ENCODE data around the gene KLF5. TPM values are rescaled to one million over a fixed set of nuclear protein-coding genes. Genes with fewer than 3 reads are reported as not detected.
"Not testable (repeated sequence)": the region's sequence is repeated elsewhere in the genome, so short reads cannot be mapped to it uniquely, and the experiment has no call there.

KLF5 gene
- total RNA-seq, 2 donors from 2014 or later = 6.6 to 17.9 TPM

GRCh38 chr13:73096638-73097037, 37.8 kb downstream of the KLF5 start:
- Histone ChIP-seq H3K4me3 (no peak overlapping the region), H3K4me1 (no peaks in the 10 kb centered on the region), H3K9me3 (no peaks in the 10 kb centered on the region), H3K27me3 (no peaks in the 10 kb centered on the region), H3K36me3 (replicated peaks in 1 of 2; ENCODE audit: insufficient read depth in 1 of 2, low read depth in 2 of 2) (no peaks in the 10 kb centered on the region), H3K27ac (no peak overlapping the region)
- ATAC-seq (no peak), DNase-seq (no peak)
- 75 to 79% methylated on average over 5 of the region's 5 CpGs for whole genome bisulfite sequencing, 2 donors
- intact Hi-C loops (cut with DNase I) = no loop called here
- no peak for TF ChIP-seq POLR2A (IDR thresholded peaks at IDR 0.05)
- no peak for TF ChIP-seq CTCF (IDR thresholded peaks at IDR 0.05)

GRCh38 chr13:73100781-73101180, 42.0 kb downstream of the KLF5 start:
- peaks cover 14% of the 10 kb centered on the region for H3K4me1 ChIP-seq
- H3K4me3 ChIP-seq; H3K27me3 ChIP-seq; H3K27ac ChIP-seq; H3K36me3 ChIP-seq (replicated peaks in 1 of 2; ENCODE audit: insufficient read depth in 1 of 2, low read depth in 2 of 2); H3K9me3 ChIP-seq; DNase-seq; intact Hi-C loops (cut with DNase I); ATAC-seq: not testable (repeated sequence)
- WGBS, 2 donors = 96 to 97% methylated on average over 10 of the region's 10 CpGs

- no peak overlapping the region for H3K27ac ChIP-seq
- intact Hi-C loops (cut with DNase I) = no loop called here
- TF ChIP-seq CTCF (IDR thresholded peaks at IDR 0.05) (no peak), POLR2A (IDR thresholded peaks at IDR 0.05) (no peak)
- H3K27me3 ChIP-seq = no peaks in the 10 kb centered on the region
- DNase-seq = no peak
- H3K4me3 ChIP-seq = no peak overlapping the region
- 80 to 88% methylated on average over 2 of the region's 2 CpGs for WGBS, 2 donors
- no peaks in the 10 kb centered on the region for H3K36me3 ChIP-seq (replicated peaks in 1 of 2; ENCODE audit: insufficient read depth in 1 of 2, low read depth in 2 of 2)
- H3K4me1 ChIP-seq = peaks cover 18% of the 10 kb centered on the region
- H3K9me3 ChIP-seq = no peaks in the 10 kb centered on the region
- no peak for ATAC-seq
These were observed 42.7 kb downstream of the KLF5 start for GRCh38 chr13:73101351-73102007.

GRCh38 chr13:73103238-73103637, 44.4 kb downstream of the KLF5 start:
- H3K36me3 ChIP-seq (replicated peaks in 1 of 2; ENCODE audit: insufficient read depth in 1 of 2, low read depth in 2 of 2) = no peaks in the 10 kb centered on the region
- H3K9me3 ChIP-seq = no peaks in the 10 kb centered on the region
- intact Hi-C loops (cut with DNase I) = no loop called here
- ATAC-seq (no peak), DNase-seq (no peak)
- no peak overlapping the region for H3K27ac ChIP-seq
- peaks cover 30% of the 10 kb centered on the region for H3K4me1 ChIP-seq
- no peaks in the 10 kb centered on the region for H3K27me3 ChIP-seq
- 11% methylated on average over 1 of the region's 1 CpG for WGBS, 2 donors
- no peak for TF ChIP-seq CTCF (IDR thresholded peaks at IDR 0.05)
- H3K4me3 ChIP-seq = no peak overlapping the region

- H3K27me3 ChIP-seq = no peaks in the 10 kb centered on the region
- peak overlapping the region; percentile 5 to 78 (median 54) for H3K27ac ChIP-seq
- WGBS, 2 donors = 49 to 51% methylated on average over 10 of the region's 10 CpGs
- H3K36me3 ChIP-seq (replicated peaks in 1 of 2; ENCODE audit: insufficient read depth in 1 of 2, low read depth in 2 of 2) = no peaks in the 10 kb centered on the region
- ATAC-seq = peak; percentile 72
- TF ChIP-seq CTCF (IDR thresholded peaks at IDR 0.05) (no peak), POLR2A (IDR thresholded peaks at IDR 0.05) (no peak)
- intact Hi-C loops (cut with DNase I) = no loop called here
- DNase-seq = peak in 2 of 4 donors; percentile 6 to 16
- peaks cover 30% of the 10 kb centered on the region for H3K4me1 ChIP-seq
- H3K9me3 ChIP-seq = no peaks in the 10 kb centered on the region
- H3K4me3 ChIP-seq = no peak overlapping the region
These were observed 47.8 kb downstream of the KLF5 start for GRCh38 chr13:73106513-73107178.

Measured in body of pancreas (tissue), 4 donors.